ENCODE data around the gene CRACR2A.

CRACR2A gene

DNA sequence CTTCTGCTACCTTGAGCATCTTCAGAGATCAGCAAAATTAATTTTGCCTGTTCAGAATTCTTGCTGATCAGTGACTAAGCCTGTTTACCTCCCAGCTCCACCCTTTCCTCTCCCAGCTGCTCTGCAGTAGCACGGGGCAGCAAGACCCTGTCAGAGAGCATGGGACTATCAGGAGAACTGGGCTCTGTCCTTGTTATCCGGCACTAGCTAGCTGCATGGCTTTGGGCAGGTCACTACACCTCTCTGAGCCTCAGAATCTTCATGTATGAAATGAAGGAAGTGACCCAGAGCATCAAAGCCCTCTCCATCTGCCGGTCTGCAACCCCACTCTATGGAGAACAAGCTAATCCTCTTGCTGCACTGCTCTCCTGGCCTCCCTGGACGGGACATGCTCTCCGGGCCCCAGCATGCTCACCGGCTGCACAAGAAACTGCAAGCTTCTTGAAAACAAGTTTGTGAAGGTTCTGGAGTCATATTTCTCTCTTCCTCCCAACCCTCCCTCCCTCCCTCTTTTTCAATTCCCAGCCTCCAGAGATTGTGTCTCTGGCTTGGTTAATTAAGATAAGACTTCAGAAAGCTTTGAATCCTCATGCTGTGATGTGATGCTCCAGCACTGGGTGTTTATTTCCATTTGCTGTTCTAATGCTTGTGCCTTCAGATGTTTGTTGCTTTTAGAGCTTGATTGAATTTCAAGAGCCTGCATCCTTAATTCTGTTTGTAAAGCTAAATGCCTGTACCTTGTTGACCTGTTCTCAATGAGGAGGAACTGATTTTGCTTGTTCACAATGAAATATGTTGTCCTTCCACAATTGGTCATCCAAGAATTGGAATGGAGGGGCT lies 101.1 kb downstream of the CRACR2A start:
- DNase-seq (ENCODE audit: low read depth in 2 of 2): no peak

DNA sequence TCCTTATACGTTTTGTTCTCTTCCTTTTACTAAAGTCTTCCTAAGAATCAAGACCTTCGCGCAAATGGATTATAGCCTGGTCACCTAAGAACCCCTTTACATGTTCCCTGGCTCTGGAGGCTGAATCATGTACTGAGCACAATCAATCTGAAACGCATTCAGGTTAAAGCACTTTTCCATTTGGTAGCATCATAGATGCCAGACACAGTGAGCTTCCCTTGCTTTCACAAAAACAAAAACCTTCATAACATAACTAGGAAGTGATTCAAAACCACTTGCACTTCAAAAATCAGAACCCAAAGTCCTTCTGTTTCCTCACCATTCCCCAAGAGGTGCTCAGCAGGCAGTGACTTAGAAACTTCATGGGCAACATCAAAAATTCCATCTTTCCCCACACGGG lies 105.4 kb downstream of the CRACR2A start:
- no peak for DNase-seq (ENCODE audit: low read depth in 2 of 2)

DNA sequence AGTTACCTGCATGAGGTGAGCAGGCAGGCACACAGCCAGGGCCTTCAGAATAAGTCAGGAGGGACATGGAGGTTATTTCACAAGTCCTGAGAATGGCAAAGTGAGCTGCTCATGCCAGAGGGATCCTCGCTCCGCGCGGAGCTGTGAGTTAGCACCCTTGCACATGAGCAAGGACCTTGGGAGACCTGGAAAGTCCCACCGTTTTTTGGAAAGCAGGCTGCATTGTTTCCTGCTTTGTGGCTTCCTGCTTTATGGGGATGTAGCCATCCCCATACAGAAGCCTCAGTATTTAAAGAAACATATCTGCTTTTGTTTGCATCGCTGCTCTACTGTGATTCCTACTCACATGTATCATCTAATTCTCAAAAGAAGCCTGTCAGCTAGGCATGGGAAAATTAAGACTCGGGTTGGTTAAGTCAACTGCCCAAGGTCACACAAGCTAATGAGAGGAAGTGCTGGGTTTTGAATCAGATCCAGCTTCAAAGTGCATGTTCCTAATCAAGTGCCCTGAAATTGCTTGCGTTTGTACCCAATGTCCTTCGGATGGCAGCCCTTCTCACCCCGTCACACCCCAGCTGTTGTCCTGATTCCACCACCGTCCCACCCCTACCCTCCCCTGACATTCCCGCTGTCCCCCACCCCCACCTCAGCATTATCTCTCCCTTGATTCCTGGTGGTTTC lies 106.2 kb downstream of the CRACR2A start:
- DNase-seq (ENCODE audit: low read depth in 2 of 2): no peak

DNA sequence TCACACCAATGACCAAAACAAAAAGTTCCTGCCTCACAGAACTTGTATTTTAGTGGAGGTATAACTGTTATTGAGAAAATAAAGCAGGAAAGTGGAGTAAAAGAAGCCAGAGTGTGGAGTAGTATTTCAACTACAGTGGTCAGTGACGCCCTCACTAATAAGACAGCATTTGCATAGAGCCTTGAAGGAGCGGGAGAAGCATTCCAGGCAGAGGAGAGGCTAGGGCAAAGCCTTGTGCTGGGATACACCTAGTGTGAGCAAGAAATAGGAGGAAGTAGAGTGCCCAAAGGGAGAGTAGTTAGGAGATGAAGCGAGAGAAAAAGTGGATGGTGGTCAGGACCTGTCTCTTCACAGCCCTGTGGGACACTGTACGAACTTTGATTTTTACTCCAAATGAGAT lies 107.8 kb downstream of the CRACR2A start:
- no peak for DNase-seq (ENCODE audit: low read depth in 2 of 2)

DNA sequence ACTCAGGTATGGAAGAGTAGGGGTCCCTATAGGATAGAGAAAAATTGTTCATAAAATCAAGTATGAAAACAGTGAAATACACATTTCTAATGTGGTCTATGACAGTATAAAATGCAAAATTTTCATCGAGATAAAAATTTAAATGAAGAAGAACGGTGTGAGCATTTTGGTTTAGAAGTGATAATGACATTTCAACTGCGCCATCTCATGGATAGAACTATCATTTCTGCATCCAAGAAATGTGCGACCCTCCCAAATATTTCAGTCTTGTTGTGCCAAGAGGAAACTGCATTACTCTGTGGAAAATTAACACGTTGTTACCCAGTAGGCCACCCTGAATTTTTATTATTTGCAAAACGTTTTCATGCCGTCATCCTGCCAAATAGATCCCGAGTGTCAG lies 108.8 kb downstream of the CRACR2A start:
- no peak for DNase-seq (ENCODE audit: low read depth in 2 of 2)

DNA sequence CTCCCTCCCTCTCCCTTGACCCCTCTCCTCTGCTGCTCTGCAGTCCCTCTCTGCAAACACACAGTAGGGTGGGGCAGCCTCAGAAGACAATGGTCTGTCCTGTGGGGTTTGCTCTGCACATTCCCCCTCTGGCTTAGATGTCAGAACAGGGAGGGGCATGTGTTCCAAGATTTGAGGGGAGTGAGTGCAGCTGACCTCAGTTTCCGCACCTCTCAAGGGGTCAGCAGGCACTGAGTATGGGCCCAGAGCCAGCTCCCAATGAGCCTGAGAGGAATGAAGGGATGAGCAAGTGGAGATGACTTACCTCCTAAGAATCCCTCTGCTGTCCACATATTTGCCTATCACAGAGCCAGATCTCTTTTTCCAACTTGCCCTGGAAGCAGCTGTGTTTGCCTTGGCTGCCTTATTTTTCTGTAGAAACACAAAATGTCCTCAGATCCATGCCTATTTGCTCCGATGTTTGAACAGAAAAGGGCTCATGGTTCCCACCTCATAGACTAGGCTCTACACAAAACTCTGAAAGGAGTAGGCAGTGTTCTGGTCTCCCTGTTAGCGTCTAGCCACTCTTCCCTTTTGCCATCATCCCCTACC lies 111.4 kb downstream of the CRACR2A start:
- no peak for DNase-seq (ENCODE audit: low read depth in 2 of 2)

DNA sequence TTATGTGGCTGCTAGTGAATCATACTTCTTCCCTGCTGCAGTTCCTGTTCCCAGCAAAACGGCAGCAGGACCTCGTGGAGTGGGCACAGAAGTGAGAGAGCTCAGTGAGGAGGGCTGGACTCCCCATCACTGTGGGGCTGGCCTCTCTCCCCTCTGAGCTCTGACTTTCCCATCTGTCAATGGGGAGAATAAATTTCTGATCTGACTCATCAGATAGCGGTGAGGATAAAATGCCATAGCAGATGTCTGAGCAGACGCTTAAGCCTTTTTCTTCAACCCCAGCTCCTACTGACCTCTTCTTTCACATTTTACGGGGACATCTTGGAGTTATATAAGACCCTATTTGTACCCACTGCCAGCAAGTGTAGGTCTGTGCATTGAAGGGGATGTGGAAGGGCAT lies 116.6 kb downstream of the CRACR2A start:
- no peak for DNase-seq (ENCODE audit: low read depth in 2 of 2)

DNA sequence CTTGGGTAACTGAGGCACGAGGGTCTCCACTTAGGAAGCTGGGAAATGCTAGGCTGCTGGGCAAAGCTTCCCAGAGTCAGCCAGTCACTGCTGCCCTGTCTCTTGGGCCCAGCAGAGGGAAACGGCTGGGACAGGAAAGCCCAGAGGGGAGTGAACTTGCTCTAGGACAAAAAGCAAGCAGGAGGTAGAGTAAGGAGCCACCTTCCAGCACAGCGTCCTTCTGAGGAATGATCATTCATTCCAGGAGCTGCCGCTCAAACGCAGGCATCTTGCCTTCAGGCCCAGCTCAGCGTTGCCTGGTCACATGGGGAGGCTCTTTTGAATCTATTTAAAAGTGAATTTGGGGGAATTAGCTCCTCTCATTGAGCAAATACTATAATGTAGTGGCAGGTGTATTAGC lies 118.6 kb downstream of the CRACR2A start:
- DNase-seq (ENCODE audit: low read depth in 2 of 2): no peak

DNA sequence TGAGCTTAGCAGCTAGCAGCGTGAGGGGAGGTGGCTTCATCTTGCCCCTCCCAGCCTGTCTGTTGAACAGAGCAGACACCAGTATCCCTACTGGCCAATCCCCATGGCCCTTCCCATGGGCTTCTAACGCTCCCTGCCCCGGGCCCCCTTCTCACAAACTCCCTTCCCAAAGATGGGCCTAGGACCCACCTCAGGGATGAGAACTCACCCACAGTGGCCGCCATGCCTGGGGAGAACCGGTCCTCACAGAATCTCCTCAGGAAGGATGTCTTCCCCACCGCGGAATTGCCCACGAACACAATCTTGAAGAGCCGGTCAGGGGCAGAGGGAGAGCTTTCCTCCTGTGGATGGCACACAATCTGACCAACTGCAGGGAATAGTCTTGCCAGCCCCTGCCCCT lies 119.5 kb downstream of the CRACR2A start:
- no peak for DNase-seq (ENCODE audit: low read depth in 2 of 2)

DNA sequence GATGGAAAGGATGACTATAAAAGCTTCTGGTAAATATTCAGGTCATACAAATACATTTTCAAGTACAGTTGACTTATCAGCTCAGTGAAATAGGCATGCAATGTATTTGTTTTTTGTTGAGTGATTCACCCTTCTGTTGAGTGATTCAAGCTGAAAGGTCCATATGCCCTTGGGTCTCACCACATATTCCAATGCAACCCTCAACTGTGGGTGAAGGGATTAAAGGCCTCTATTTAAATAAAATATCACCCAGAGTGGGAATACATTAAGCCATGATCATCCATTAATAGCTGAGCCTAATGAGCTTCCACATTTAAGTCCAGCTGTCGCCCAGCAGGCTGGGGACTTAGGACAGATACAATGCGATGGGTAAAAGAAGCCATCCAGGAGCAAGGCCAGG lies 120.2 kb downstream of the CRACR2A start:
- DNase-seq (ENCODE audit: low read depth in 2 of 2): no peak

DNA sequence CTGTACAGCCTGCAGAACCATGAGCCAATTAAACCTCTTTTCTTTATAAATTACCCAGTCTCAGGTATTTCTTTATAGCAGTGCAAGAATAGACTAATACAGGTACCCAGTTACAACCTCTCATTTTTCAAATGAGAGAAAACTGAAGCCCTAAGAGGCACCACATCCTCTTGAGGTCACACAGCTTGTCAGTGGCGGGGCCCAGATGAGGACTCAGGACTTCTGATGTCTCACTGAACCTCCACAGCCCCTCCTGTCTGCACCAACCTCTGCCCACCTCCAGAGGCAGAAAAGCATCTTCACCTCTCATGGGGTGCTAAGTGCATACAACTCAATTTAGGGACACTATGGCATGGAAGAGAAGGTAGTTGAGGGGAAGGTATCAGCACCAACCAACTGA lies 120.7 kb downstream of the CRACR2A start:
- DNase-seq (ENCODE audit: low read depth in 2 of 2): no peak

DNA sequence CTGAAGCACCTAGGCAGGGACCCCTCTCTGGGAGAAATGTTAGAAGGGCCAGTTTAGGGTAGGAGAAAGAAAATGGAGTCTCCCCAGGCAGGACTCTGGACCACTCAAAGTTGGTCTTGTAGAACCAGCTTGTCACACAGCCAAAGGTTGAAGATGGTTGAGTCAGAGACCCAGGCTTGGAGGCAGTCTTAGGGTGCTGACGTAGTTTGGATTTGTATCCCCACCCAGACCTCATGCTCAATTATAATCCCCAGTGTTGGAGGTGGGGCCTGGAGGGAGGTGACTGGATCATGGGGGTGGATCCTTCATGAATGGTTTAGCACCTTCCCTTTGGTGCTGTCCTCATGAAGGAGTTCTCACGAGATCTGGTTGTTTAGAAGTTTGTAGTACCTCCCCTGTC lies 121.2 kb downstream of the CRACR2A start:
- DNase-seq (ENCODE audit: low read depth in 2 of 2): no peak

DNA sequence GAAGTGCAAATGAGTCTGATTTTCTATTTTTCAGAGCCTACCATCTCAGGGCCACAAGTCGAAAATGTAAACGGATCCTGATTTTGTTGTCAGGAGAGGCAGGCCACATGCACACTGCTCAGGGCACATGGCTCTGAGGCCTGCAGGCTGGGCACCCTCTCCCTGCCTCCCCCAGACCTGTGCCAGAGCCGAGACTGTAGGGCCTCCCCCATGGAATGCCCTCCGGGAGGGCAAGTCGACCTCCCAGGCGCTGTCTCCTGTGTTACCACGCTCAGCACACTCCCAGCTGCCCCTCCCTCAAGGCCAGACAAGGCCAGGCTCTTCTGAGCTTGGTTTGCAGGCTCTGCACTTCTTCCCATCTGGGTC lies 121.7 kb downstream of the CRACR2A start:
- no peak for DNase-seq (ENCODE audit: low read depth in 2 of 2)

DNA sequence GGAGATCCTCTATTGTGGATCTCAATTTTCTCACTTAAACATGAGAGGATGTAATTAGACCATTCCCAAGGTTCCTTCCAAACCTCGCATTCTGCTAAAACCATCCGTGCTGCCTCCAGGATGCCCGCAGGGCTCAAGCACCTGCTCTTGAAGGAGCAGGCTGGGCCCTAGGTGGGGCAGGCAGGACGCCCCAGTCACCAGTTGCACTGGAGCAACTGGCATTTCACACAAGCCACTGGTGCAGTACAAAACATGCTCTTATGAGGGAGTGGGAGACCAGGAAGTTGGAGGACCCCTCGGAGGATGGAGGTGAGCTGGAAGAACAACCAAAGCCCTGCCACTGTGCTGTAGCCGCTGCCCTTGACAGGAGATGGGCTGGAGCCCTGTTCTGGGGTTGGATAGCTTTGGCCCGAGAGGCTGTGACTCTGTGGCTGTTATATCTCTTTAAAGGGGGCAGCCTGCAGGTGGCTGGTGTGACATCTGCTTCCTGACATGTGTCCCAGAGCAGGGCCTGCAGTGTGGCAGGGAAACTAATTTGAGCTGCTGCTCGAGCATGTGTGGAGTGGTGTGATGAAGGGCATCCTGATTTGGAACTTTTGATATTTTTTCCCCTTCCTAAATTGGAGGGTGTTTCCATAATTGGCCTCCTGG lies 122.2 kb downstream of the CRACR2A start:
- no peak for DNase-seq (ENCODE audit: low read depth in 2 of 2)

DNA sequence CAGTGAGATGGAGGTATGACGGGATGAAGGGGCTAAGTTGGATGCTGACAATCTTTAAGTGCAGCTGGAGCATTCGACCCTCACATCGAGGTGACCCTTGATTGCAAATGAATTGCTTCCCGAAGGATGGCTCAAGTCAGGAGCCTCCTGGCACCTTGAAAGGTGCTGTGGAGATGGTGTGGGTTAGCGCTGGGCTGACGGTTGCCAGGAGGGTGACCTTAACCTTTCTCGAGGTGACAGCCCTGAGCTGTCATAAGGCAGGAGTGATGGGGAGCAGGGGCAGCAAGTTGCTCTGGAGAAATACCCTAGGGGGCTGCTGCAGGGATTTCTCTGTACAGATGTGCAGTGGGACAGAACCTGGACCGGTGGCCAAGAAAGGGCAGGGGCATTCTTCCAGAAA lies 122.8 kb downstream of the CRACR2A start:
- DNase-seq (ENCODE audit: low read depth in 2 of 2): no peak

DNA sequence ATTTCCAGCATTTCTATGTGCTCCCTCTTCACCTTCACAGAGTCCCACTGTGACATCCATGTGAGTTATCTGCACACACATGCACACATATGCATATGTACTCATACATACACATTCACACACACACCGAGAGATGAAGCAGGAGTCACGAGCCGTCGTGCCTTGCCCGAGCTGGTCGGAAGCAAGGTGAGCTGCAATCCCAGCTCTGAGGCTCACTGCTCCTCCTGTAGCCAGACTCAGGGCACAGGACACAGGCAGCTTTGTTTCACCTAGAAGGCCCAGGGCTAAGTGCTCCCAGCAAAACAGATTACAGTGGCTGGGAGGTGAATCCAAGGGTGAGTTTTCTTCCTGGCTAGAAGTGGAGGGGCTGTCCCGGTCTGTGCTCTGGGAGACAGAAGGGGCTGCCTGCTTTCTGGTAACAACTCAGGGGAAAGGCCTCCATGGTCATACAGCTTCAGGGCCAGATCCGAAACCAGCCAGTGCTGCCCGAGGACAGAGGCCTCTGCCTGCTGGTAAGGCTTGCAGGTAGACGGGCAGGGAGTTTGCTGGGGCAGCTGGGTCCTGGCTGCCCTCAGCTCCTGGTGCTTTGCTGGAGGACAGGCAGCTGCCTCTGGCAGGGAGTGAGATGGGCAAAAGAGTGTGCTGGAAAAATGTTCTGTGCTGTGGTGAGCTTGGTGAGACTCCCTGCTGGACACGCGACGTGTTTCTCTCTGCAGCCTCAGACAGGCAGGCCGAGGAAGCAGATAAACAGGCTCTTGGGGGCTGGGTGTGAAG lies 123.7 kb downstream of the CRACR2A start:
- no peak for DNase-seq (ENCODE audit: low read depth in 2 of 2)

DNA sequence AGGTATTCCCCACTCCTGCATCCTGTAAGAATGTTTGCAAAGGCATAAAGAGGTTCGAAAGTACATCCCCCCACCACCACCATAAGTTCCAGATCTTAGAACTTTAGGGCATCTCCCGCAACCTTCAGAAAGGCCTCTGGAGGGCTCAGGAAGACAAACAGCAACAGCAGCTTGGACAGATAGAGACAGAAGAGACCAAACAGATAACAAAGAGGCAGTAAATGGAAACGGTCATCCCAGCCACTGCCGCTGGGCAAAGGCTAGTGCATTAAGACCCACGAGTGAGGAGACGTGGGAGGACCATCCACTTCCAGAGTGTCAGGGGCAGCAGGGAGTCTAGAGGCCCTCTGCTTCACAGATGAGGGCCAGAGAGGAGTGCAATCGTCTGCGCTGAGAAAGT lies 124.3 kb downstream of the CRACR2A start:
- no peak for DNase-seq (ENCODE audit: low read depth in 2 of 2)

DNA sequence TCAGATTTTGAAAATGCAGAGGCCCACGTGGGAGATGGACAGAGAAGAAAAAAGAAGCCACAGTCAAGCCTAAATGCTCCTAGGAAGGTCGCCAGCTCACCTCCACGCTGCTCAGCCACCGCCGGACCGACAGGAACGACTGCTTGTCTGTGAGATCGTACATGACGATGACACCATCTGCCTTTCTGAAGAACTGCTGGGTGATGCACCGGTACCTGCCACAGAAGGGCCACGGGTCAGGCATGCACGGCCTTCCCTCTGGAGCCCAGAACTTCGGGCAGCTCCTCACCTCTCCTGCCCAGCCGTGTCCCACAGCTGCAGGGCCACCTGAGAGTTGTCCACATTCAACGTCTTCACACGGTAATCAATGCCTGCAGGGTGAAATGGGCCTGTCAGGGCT lies 125.6 kb downstream of the CRACR2A start:
- DNase-seq (ENCODE audit: low read depth in 2 of 2): no peak

DNA sequence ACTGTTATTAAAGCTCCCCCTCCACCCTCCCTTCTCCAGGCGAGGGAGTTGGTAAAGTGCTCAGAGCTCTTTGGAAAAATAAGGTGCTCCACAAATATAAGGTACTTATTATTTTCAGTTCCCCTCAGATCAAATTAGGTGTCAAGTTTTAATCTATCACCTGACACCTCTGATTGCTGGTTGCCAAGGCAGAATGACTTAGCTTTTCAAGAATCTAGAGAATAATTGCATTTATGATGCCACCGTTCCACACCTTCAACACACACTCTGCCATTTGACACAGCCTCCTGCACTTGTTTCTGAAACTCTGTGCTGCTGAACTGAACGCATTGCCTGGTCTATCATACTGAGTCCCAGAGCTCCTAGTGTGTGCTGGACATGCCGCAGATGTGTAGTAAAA lies 128.6 kb downstream of the CRACR2A start:
- no peak for DNase-seq (ENCODE audit: low read depth in 2 of 2)

DNA sequence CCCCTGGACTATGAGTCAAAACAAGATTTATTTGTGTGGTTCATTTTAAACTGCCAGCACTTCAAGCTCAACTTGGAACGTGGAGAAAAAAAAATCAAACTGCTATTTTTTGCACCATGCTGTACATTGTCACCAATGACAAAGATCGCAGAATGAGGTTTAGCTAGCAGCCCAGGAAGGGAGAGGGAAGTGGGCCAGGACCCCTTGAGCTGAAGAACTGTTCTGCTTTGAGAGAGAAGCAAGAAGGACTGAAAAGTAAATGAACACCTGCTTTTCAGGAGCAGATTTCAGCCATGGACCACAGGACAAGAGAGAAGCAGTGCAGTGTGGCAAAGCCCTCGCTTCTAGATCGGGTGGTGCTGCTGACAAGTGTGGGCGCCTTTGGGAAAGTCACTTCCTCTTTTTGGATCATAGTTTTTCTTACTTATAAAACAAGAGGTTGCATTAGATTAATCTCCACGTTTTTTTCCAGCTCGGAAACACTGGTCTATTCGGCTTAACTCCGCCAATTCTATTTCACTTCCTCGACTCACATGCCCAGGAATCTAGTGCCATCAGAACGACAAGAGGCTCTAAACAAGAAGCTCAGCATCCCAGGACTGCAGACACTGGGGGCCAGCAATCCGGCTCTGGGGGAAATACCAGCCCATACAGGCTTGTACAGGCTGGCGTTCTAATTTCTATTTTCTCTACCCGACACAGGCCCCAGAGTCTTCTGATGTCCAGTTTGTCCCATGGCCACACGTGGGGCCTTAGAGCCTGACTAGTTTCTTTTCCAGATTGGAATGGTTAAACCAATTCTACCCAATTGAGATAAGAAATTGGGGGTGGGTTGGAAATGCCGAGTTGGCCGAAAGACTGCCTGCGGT lies 129.9 kb downstream of the CRACR2A start:
- no peak for DNase-seq (ENCODE audit: low read depth in 2 of 2)
